Spleen (tissue), 3 donors: Measurements from ENCODE around the gene CNIH3.

ENCODE experiments used
- POLR2A ChIP-seq, 3 donors: fragments of 450-650 bp; IDR thresholded peaks; one replicate each; pipeline ENCODE4 v1.5.1; 2017; ENCODE audit warnings: antibody characterized with exemption in 3 of 3, mild to moderate bottlenecking in 1 of 3
- POLR2AphosphoS5 ChIP-seq, 3 donors: sonication (generic); formaldehyde crosslinking; IDR thresholded peaks; one replicate each; pipeline ENCODE4 v1.5.1; 2017; ENCODE audit warnings: antibody characterized with exemption in 3 of 3

DNA sequence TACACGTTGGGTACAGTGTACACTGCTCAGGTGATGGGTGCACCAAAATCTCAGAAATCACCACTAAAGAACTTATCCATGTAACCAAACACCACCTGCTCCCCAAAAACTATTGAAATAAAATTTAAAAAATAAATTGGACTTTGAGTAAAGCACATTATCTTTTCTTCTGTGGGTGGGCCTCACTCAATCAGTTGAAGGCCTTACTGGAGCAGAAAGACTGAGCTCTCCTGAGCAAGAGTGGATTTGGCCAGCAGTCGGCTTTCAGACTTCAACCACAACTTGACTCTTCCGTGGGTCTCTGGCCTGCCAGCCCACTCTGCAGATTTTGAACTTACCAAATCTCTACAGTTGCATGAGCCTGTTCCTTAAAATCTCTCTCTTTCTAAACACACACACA, 78.9 kb downstream of the CNIH3 start:
- TF ChIP-seq POLR2A (IDR thresholded peaks at IDR 0.05) (no peak), POLR2AphosphoS5 (IDR thresholded peaks at IDR 0.05) (no peak)
